Activated T-helper 17 cell treated with anti-CD3 and anti-CD28 coated beads, Interleukin-2, amount 50 U/mL, for 72 hours (primary cell): ENCODE data around the gene RASSF8. TPM values are rescaled to one million over a fixed set of nuclear protein-coding genes. Genes with fewer than 3 reads are reported as not detected.

Experiments
- ATAC-seq: fragments of 150-1000 bp; cut with Tn5 transposase; replicated peaks from 2 replicates; pipeline ENCODE4 v1.10.0; 2021; ENCODE audit warnings: mild to moderate bottlenecking, moderate library complexity
- H3K27ac Mint-ChIP-seq: one replicate; pipeline ENCODE4 v1.8.0; 2022; ENCODE audit warnings: mixed read lengths
- H3K27me3 Mint-ChIP-seq: one replicate; pipeline ENCODE4 v1.8.0; 2022; ENCODE audit warnings: mixed read lengths
- H3K36me3 Mint-ChIP-seq: one replicate; pipeline ENCODE4 v1.8.0; 2022; ENCODE audit warnings: low read depth, mild to moderate bottlenecking, mixed read lengths
- H3K4me1 Mint-ChIP-seq: one replicate; pipeline ENCODE4 v1.8.0; 2022; ENCODE audit warnings: mixed read lengths
- H3K4me3 Mint-ChIP-seq: one replicate; pipeline ENCODE4 v1.8.0; 2022; ENCODE audit warnings: mild to moderate bottlenecking, mixed read lengths
- H3K9me3 Mint-ChIP-seq: one replicate; pipeline ENCODE4 v1.8.0; 2022; ENCODE audit warnings: mixed read lengths
- total RNA-seq, 2 donors: library from RNA; stranded (reverse); gene quantifications; one replicate each; pipeline ENCODE4 v1.2.3, GENCODE V29; 2022

Gene RASSF8
- total RNA-seq, 2 donors from 2014 or later: 0.56 TPM; not detected in 1

- Mint-ChIP-seq H3K27me3 (peaks cover 20% of the 10 kb centered on the region), H3K4me1 (no peaks in the 10 kb centered on the region), H3K9me3 (no peaks in the 10 kb centered on the region), H3K27ac (no peak overlapping the region), H3K36me3 (no peaks in the 10 kb centered on the region), H3K4me3 (no peak overlapping the region)
- no peak for ATAC-seq
Observed at GRCh38 chr12:26017484-26018211, 59.2 kb downstream of the RASSF8 start.

GRCh38 chr12:26018926-26019325 is 60.4 kb downstream of the RASSF8 start:
- Mint-ChIP-seq H3K27ac (no peak overlapping the region), H3K4me1 (no peaks in the 10 kb centered on the region), H3K36me3 (no peaks in the 10 kb centered on the region), H3K9me3 (no peaks in the 10 kb centered on the region), H3K27me3 (peaks cover 22% of the 10 kb centered on the region), H3K4me3 (no peak overlapping the region)
- no peak for ATAC-seq

GRCh38 chr12:26021534-26021933 is 63.1 kb downstream of the RASSF8 start:
- Mint-ChIP-seq H3K4me3 (no peak overlapping the region), H3K27me3 (peaks cover 22% of the 10 kb centered on the region), H3K9me3 (no peaks in the 10 kb centered on the region), H3K27ac (no peak overlapping the region), H3K4me1 (no peaks in the 10 kb centered on the region), H3K36me3 (no peaks in the 10 kb centered on the region)
- ATAC-seq: no peak

GRCh38 chr12:26022043-26022442 is 63.6 kb downstream of the RASSF8 start:
- Mint-ChIP-seq H3K9me3 (no peaks in the 10 kb centered on the region), H3K4me3 (no peak overlapping the region), H3K27ac (no peak overlapping the region), H3K27me3 (peaks cover 22% of the 10 kb centered on the region), H3K36me3 (no peaks in the 10 kb centered on the region), H3K4me1 (no peaks in the 10 kb centered on the region)
- no peak for ATAC-seq

GRCh38 chr12:26026713-26027112 is 68.2 kb downstream of the RASSF8 start:
- Mint-ChIP-seq H3K36me3 (no peaks in the 10 kb centered on the region), H3K27ac (no peak overlapping the region), H3K4me1 (no peaks in the 10 kb centered on the region), H3K27me3 (peaks cover 10% of the 10 kb centered on the region), H3K4me3 (no peak overlapping the region), H3K9me3 (no peaks in the 10 kb centered on the region)
- no peak for ATAC-seq

GRCh38 chr12:26027401-26027800 is 68.9 kb downstream of the RASSF8 start:
- Mint-ChIP-seq H3K27me3 (peaks cover 3% of the 10 kb centered on the region), H3K27ac (no peak overlapping the region), H3K36me3 (no peaks in the 10 kb centered on the region), H3K4me1 (no peaks in the 10 kb centered on the region), H3K9me3 (no peaks in the 10 kb centered on the region), H3K4me3 (no peak overlapping the region)
- no peak for ATAC-seq

GRCh38 chr12:26028953-26029735 is 70.7 kb downstream of the RASSF8 start:
- Mint-ChIP-seq H3K27me3 (no peaks in the 10 kb centered on the region), H3K27ac (no peak overlapping the region), H3K9me3 (no peaks in the 10 kb centered on the region), H3K4me3 (no peak overlapping the region), H3K4me1 (no peaks in the 10 kb centered on the region), H3K36me3 (no peaks in the 10 kb centered on the region)
- no peak for ATAC-seq

- no peak overlapping the region for H3K4me3 Mint-ChIP-seq
- H3K36me3 Mint-ChIP-seq: no peaks in the 10 kb centered on the region
- no peaks in the 10 kb centered on the region for H3K27me3 Mint-ChIP-seq
- no peaks in the 10 kb centered on the region for H3K9me3 Mint-ChIP-seq
- H3K27ac Mint-ChIP-seq: no peak overlapping the region
- no peak for ATAC-seq
- no peaks in the 10 kb centered on the region for H3K4me1 Mint-ChIP-seq
Observed at GRCh38 chr12:26029736-26030022, 71.2 kb downstream of the RASSF8 start.

- ATAC-seq: no peak
- Mint-ChIP-seq H3K27ac (no peak overlapping the region), H3K9me3 (no peaks in the 10 kb centered on the region), H3K4me3 (no peak overlapping the region), H3K27me3 (no peaks in the 10 kb centered on the region), H3K36me3 (no peaks in the 10 kb centered on the region), H3K4me1 (no peaks in the 10 kb centered on the region)
Observed at GRCh38 chr12:26030371-26030770, 71.9 kb downstream of the RASSF8 start.

GRCh38 chr12:26031318-26031717 is 72.8 kb downstream of the RASSF8 start:
- H3K27ac Mint-ChIP-seq: no peak overlapping the region
- no peak for ATAC-seq
- H3K4me1 Mint-ChIP-seq: no peaks in the 10 kb centered on the region
- no peak overlapping the region for H3K4me3 Mint-ChIP-seq
- no peaks in the 10 kb centered on the region for H3K27me3 Mint-ChIP-seq
- H3K36me3 Mint-ChIP-seq: no peaks in the 10 kb centered on the region
- H3K9me3 Mint-ChIP-seq: no peaks in the 10 kb centered on the region

GRCh38 chr12:26031827-26032226 is 73.3 kb downstream of the RASSF8 start:
- no peaks in the 10 kb centered on the region for H3K27me3 Mint-ChIP-seq
- no peaks in the 10 kb centered on the region for H3K4me1 Mint-ChIP-seq
- no peak overlapping the region for H3K27ac Mint-ChIP-seq
- no peak overlapping the region for H3K4me3 Mint-ChIP-seq
- H3K36me3 Mint-ChIP-seq: no peaks in the 10 kb centered on the region
- no peak for ATAC-seq
- H3K9me3 Mint-ChIP-seq: no peaks in the 10 kb centered on the region

- H3K9me3 Mint-ChIP-seq: no peaks in the 10 kb centered on the region
- no peak overlapping the region for H3K4me3 Mint-ChIP-seq
- H3K27me3 Mint-ChIP-seq: no peaks in the 10 kb centered on the region
- ATAC-seq: no peak
- H3K36me3 Mint-ChIP-seq: no peaks in the 10 kb centered on the region
- H3K4me1 Mint-ChIP-seq: no peaks in the 10 kb centered on the region
- H3K27ac Mint-ChIP-seq: no peak overlapping the region
Observed at GRCh38 chr12:26032290-26032689, 73.8 kb downstream of the RASSF8 start.

- H3K9me3 Mint-ChIP-seq: no peaks in the 10 kb centered on the region
- H3K27ac Mint-ChIP-seq: no peak overlapping the region
- no peaks in the 10 kb centered on the region for H3K4me1 Mint-ChIP-seq
- H3K36me3 Mint-ChIP-seq: no peaks in the 10 kb centered on the region
- ATAC-seq: no peak
- no peaks in the 10 kb centered on the region for H3K27me3 Mint-ChIP-seq
- H3K4me3 Mint-ChIP-seq: no peak overlapping the region
Observed at GRCh38 chr12:26032719-26033241, 74.3 kb downstream of the RASSF8 start.

GRCh38 chr12:26034371-26035142 is 76.1 kb downstream of the RASSF8 start:
- Mint-ChIP-seq H3K27ac (no peak overlapping the region), H3K9me3 (no peaks in the 10 kb centered on the region), H3K4me1 (no peaks in the 10 kb centered on the region), H3K27me3 (no peaks in the 10 kb centered on the region), H3K36me3 (no peaks in the 10 kb centered on the region), H3K4me3 (no peak overlapping the region)
- no peak for ATAC-seq

GRCh38 chr12:26036877-26037276 is 78.4 kb downstream of the RASSF8 start:
- Mint-ChIP-seq H3K27ac (no peak overlapping the region), H3K27me3 (no peaks in the 10 kb centered on the region), H3K4me1 (no peaks in the 10 kb centered on the region), H3K4me3 (no peak overlapping the region), H3K36me3 (no peaks in the 10 kb centered on the region), H3K9me3 (no peaks in the 10 kb centered on the region)
- no peak for ATAC-seq
